ENCODE data around the gene TUFT1.

DNA sequence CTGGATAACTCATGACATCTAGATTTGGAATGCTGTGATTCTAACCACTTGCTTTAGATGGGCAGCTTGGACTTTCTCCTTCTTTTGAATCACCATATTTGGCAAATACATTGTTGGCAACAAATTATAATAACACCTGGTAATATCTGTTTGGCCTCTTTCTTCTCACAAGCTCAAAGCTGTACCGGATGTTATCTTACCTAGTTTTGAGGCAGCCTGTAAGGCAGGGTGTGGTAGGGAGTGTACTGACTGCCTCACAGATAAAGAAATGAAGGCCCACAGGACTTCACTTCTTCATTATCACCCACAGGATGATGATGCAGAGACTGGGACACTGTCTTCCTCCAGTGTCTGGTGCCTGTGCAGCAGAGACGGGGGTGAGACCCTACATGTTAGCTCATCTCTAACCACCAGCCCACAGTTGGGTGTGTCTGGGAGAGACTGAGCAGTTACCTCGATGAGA, 28.5 kb downstream of the TUFT1 start:
- no peak for TF ChIP-seq NFRKB (IDR thresholded peaks at IDR 0.05)
- no peak for TF ChIP-seq FOXK2 (IDR thresholded peaks at IDR 0.05)
- TF ChIP-seq FOXA1 (IDR thresholded peaks at IDR 0.05): no peak
- TF ChIP-seq SUZ12 (IDR thresholded peaks at IDR 0.05): no peak
- no peak for TF ChIP-seq ZNF384 (IDR thresholded peaks at IDR 0.05)
- TF ChIP-seq FOXM1 (IDR thresholded peaks at IDR 0.05; ENCODE audit: borderline replicate concordance): no peak
- TF ChIP-seq SP1 (IDR thresholded peaks at IDR 0.05): no peak
- no peak for TF ChIP-seq HDGF (IDR thresholded peaks at IDR 0.05; ENCODE audit: borderline replicate concordance)
- no peak for TF ChIP-seq LEF1 (IDR thresholded peaks at IDR 0.05; ENCODE audit: borderline replicate concordance)
- TF ChIP-seq, protein P1, sequence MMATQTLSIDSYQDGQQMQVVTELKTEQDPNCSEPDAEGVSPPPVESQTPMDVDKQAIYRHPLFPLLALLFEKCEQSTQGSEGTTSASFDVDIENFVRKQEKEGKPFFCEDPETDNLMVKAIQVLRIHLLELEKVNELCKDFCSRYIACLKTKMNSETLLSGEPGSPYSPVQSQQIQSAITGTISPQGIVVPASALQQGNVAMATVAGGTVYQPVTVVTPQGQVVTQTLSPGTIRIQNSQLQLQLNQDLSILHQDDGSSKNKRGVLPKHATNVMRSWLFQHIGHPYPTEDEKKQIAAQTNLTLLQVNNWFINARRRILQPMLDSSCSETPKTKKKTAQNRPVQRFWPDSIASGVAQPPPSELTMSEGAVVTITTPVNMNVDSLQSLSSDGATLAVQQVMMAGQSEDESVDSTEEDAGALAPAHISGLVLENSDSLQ (IDR thresholded peaks at IDR 0.05): no peak
- no peak for TF ChIP-seq TARDBP (IDR thresholded peaks at IDR 0.05)
